Measurements from ENCODE around the gene TWF1.

DNA sequence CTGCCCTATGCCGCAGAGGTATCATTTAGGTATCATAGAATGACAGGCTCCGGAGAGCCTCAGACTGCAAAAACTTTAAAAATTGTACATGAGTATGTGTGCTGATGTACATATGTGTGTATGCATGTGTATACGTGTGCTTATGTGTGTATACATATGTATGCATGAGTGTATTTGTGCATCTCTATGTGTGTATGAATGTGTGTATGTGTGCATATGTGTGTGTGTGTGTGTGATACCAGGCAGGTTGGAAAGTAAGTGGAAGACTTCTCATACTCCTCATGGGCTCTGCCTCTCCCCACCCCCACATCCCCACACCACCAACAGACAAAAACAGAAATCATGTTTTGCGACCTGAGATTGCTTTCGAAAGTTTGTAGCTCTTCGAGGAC is 29.1 kb upstream of the TWF1 start:
- TF ChIP-seq, protein P1, sequence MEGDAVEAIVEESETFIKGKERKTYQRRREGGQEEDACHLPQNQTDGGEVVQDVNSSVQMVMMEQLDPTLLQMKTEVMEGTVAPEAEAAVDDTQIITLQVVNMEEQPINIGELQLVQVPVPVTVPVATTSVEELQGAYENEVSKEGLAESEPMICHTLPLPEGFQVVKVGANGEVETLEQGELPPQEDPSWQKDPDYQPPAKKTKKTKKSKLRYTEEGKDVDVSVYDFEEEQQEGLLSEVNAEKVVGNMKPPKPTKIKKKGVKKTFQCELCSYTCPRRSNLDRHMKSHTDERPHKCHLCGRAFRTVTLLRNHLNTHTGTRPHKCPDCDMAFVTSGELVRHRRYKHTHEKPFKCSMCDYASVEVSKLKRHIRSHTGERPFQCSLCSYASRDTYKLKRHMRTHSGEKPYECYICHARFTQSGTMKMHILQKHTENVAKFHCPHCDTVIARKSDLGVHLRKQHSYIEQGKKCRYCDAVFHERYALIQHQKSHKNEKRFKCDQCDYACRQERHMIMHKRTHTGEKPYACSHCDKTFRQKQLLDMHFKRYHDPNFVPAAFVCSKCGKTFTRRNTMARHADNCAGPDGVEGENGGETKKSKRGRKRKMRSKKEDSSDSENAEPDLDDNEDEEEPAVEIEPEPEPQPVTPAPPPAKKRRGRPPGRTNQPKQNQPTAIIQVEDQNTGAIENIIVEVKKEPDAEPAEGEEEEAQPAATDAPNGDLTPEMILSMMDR (IDR thresholded peaks at IDR 0.05; ENCODE audit: low read depth, low read length, poor library complexity, severe bottlenecking): no peak
- no peak for TF ChIP-seq EZH2phosphoT487 (IDR thresholded peaks at IDR 0.05; ENCODE audit: borderline replicate concordance, low read length)
